A673 (cell line): ENCODE measurements around the gene LRP1B. TPM values are rescaled to one million over a fixed set of nuclear protein-coding genes. Genes with fewer than 3 reads are reported as not detected.

Experiments used
- BruUV-seq: library from RNA; stranded (reverse); fragments of 400-500 nt; replicated peaks from 2 replicates; lab custom pipeline; 2021; lab: Mats Ljungman, UMichigan
- CTCF ChIA-PET: fragments of 300-600 bp; sonication (Branson Sonifier 250); formaldehyde crosslinking; loops from one replicate; lab custom pipeline; 2022; ENCODE audit warnings: antibody characterized with exemption; lab: Charles Lee
- POLR2A ChIA-PET: fragments of 300-600 bp; sonication (Branson Sonifier 250); formaldehyde crosslinking; loops from one replicate; lab custom pipeline; 2022; ENCODE audit warnings: antibody characterized with exemption; ENCODE audit not compliant: low non-redundant PET; lab: Charles Lee
- DNase-seq: peaks from one replicate; pipeline ENCODE4 v3.0.0-alpha.2; 2015; ENCODE audit warnings: low spot score
- H3K27ac ChIP-seq: fragments of 200-600 bp; sonication (generic); 2 replicates; pipeline ENCODE4 v1.5.1; 2016; ENCODE audit warnings: mixed run types, low read depth, mild to moderate bottlenecking, mixed read lengths, antibody characterized with exemption, low read length; ENCODE audit not compliant: poor library complexity, severe bottlenecking
- H3K27me3 ChIP-seq: fragments of 200-600 bp; sonication (generic); replicated peaks from 2 replicates; pipeline ENCODE4 v1.6.1; 2017; ENCODE audit warnings: mixed run types, low read depth, mild to moderate bottlenecking, mixed read lengths, antibody characterized with exemption, low read length; ENCODE audit not compliant: insufficient read depth, poor library complexity
- H3K36me3 ChIP-seq: fragments of 200-600 bp; sonication (generic); 2 replicates; pipeline ENCODE4 v1.6.1; 2016; ENCODE audit warnings: mixed run types, mild to moderate bottlenecking, mixed read lengths, antibody characterized with exemption, low read length; ENCODE audit not compliant: insufficient read depth, poor library complexity, severe bottlenecking
- H3K4me1 ChIP-seq: fragments of 200-600 bp; sonication (generic); 2 replicates; pipeline ENCODE4 v1.6.1; 2017; ENCODE audit warnings: mixed run types, mild to moderate bottlenecking, mixed read lengths, antibody characterized with exemption, low read length; ENCODE audit not compliant: insufficient read depth, poor library complexity, severe bottlenecking
- H3K4me3 ChIP-seq: fragments of 200-600 bp; sonication (generic); 2 replicates; pipeline ENCODE4 v1.5.1; 2016; ENCODE audit warnings: low read depth, mixed run types, mild to moderate bottlenecking, mixed read lengths, low read length; ENCODE audit not compliant: poor library complexity, severe bottlenecking
- H3K9me3 ChIP-seq: fragments of 200-600 bp; sonication (generic); 2 replicates; pipeline ENCODE4 v1.6.1; 2016; ENCODE audit warnings: mixed run types, low read depth, mild to moderate bottlenecking, mixed read lengths, antibody characterized with exemption, low read length; ENCODE audit not compliant: poor library complexity, severe bottlenecking
- EZH2 ChIP-seq: fragments of 200-600 bp; sonication (generic); IDR thresholded peaks from 2 replicates; pipeline ENCODE4 v1.6.1; 2017; ENCODE audit warnings: borderline replicate concordance, low read depth, mild to moderate bottlenecking, mixed read lengths, antibody characterized with exemption, low read length; ENCODE audit not compliant: poor library complexity, severe bottlenecking
- intact Hi-C: fragments of 100-400 bp; cut with micrococcal nuclease; formaldehyde crosslinking; loops from one replicate; pipeline ENCODE4 v1.10.0; 2022; ENCODE audit not compliant: unreplicated experiment
- total RNA-seq: library from RNA; stranded (reverse); gene quantifications from 2 replicates; pipeline ENCODE4 v1.2.3, GENCODE V29; 2021
- TF ChIP-seq, protein P1 (sequence below): fragments of 300-800, 200-600 bp; sonication (generic); conservative IDR thresholded peaks from 2 replicates; pipeline ENCODE4 v1.5.1; 2017; ENCODE audit warnings: low read depth, mild to moderate bottlenecking, antibody characterized with exemption, low read length, moderate library complexity, mixed read lengths

LRP1B gene
- total RNA-seq, 1 experiment from 2014 or later, result 9.9 TPM

DNA sequence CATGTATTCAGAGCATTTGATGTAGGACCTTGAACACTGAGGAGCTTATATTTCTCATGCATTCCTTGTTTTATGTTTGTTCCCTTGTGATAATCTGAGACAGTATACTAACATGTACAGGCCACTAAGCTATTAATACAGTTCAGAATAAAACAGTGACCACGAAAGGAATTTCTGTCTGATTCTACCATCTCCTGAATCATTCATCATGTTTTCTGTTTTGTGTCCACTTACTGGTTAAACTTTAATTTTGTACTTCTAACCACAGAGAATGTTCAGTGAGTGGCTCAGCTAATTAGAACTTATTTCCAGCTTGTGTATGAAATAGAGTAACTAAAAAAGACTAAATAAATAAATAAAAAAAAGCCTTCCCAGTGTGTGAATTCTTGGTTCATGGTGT, 110.4 kb downstream of the LRP1B start:
- H3K4me3 ChIP-seq, result no peak overlapping the region
- no peaks in the 10 kb centered on the region for H3K36me3 ChIP-seq
- no peaks in the 10 kb centered on the region for H3K4me1 ChIP-seq
- BruUV-seq, result no TSS peak
- ChIA-PET POLR2A (no interaction called here), CTCF (no interaction called here)
- no peak for DNase-seq
- no peaks in the 10 kb centered on the region for H3K27me3 ChIP-seq
- H3K27ac ChIP-seq, result no peak overlapping the region
- intact Hi-C loops, result no loop called here
- TF ChIP-seq, protein P1, sequence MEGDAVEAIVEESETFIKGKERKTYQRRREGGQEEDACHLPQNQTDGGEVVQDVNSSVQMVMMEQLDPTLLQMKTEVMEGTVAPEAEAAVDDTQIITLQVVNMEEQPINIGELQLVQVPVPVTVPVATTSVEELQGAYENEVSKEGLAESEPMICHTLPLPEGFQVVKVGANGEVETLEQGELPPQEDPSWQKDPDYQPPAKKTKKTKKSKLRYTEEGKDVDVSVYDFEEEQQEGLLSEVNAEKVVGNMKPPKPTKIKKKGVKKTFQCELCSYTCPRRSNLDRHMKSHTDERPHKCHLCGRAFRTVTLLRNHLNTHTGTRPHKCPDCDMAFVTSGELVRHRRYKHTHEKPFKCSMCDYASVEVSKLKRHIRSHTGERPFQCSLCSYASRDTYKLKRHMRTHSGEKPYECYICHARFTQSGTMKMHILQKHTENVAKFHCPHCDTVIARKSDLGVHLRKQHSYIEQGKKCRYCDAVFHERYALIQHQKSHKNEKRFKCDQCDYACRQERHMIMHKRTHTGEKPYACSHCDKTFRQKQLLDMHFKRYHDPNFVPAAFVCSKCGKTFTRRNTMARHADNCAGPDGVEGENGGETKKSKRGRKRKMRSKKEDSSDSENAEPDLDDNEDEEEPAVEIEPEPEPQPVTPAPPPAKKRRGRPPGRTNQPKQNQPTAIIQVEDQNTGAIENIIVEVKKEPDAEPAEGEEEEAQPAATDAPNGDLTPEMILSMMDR, result no peak
- TF ChIP-seq EZH2, result no peak
- H3K9me3 ChIP-seq, result no peaks in the 10 kb centered on the region

DNA sequence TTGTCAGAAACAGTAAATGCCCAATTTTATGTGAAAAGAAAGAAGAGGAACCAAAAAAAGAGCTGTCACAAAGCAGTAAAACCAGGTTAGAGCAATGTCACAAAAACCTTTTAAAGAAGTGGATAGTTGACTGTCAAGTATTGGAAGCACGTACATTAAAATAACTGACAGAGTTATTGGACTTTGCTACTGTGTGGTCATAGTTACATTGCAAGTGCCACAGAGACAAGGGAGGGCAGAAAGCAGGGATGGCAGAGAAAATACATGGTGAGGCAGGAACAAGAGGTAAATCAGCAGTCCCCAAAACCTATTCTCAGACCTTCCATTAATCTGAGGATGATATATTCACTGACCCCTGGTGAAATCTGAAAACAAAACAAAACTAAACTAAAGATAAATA, 116.3 kb downstream of the LRP1B start:
- CTCF ChIA-PET, result no interaction called here
- intact Hi-C loops, result no loop called here
- H3K4me1 ChIP-seq, result no peaks in the 10 kb centered on the region
- no peaks in the 10 kb centered on the region for H3K27me3 ChIP-seq
- no peak overlapping the region for H3K27ac ChIP-seq
- no peak for TF ChIP-seq EZH2
- TF ChIP-seq, protein P1, result no peak
- no TSS peak for BruUV-seq
- POLR2A ChIA-PET, result no interaction called here
- no peak overlapping the region for H3K4me3 ChIP-seq
- no peaks in the 10 kb centered on the region for H3K36me3 ChIP-seq
- no peaks in the 10 kb centered on the region for H3K9me3 ChIP-seq
- no peak for DNase-seq

DNA sequence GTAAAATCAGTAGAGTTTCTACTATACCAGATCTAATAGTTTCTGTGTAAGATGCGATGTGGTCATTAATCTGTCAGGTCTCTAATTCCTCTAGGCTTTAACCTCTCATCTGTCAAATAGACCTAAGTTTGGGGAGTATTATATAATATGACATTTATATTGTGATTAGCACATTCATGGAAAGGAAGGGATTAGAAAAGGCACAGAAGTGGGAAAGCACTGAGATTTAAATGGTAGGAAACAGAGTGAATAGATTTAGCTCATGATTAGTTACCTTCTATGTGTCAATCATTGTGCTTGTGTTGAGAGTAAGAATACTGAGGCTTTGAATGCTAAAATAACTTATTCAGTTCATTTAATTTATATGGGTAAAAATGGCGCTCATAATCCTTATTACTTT, 118.0 kb downstream of the LRP1B start:
- DNase-seq, result no peak
- ChIA-PET POLR2A (no interaction called here), CTCF (no interaction called here)
- Histone ChIP-seq H3K36me3 (no peaks in the 10 kb centered on the region), H3K27me3 (no peaks in the 10 kb centered on the region), H3K27ac (no peak overlapping the region), H3K4me3 (no peak overlapping the region), H3K4me1 (no peaks in the 10 kb centered on the region), H3K9me3 (no peaks in the 10 kb centered on the region)
- no TSS peak for BruUV-seq
- intact Hi-C loops, result no loop called here
- no peak for TF ChIP-seq EZH2
- TF ChIP-seq, protein P1, result no peak
